ENCODE data around the gene ZNF664. TPM values are rescaled to one million over a fixed set of nuclear protein-coding genes. Genes with fewer than 3 reads are reported as not detected.
A peak's percentile ranks its signal among the peaks of the same experiment; 100 is the strongest.

The ZNF664 gene
- total and polyA plus RNA-seq, 2 donors (not counting 1 experiment from before 2014, with no cell fraction given): 14.3 to 47.1 TPM

GRCh38 chr12:124006085-124006845 lies 33.2 kb downstream of the ZNF664 start:
- intact Hi-C loops (cut with micrococcal nuclease): no loop called here
- TF ChIP-seq CTCF (IDR thresholded peaks at IDR 0.05) (no peak), EZH2 (IDR thresholded peaks at IDR 0.05; ENCODE audit: borderline replicate concordance, insufficient read depth, low read depth, low read length, poor library complexity, severe bottlenecking) (no peak)
- DNase-seq: peak; percentile 68
- peaks cover 28% of the 10 kb centered on the region for H3K4me1 Mint-ChIP-seq
- peak overlapping the region; percentile 75 for H3K4me3 Mint-ChIP-seq
- peak; percentile 74 for ATAC-seq (ENCODE audit: low read depth)
- Histone ChIP-seq H3K4me3 (ENCODE audit: control extremely low read depth in 1 of 5, extremely low read depth in 1 of 5, insufficient read depth in 1 of 5, low read depth in 2 of 5, low read length in 4 of 5) (peak overlapping the region in 3 of 5 experiments; percentile 24 to 40 (median 27)), H2AFZ (ENCODE audit: insufficient read depth, low read depth, low read length, poor library complexity, severe bottlenecking) (peak overlapping the region; percentile 57), H3K9ac (ENCODE audit: low read length) (peak overlapping the region; percentile 27), H4K20me1 (ENCODE audit: control insufficient read depth, insufficient read depth, low read length, poor library complexity, severe bottlenecking) (no peaks in the 10 kb centered on the region), H3K9me3 (ENCODE audit: control extremely low read depth in 1 of 3, control insufficient read depth in 2 of 3, insufficient read depth in 1 of 3, low read length in 2 of 3) (no peaks in the 10 kb centered on the region), H3K36me3 (replicated peaks in 1 of 2; ENCODE audit: control extremely low read depth in 1 of 2, control insufficient read depth in 1 of 2, extremely low read depth in 1 of 2, insufficient read depth in 2 of 2, low read length in 1 of 2) (peaks cover 0 to 29% of the 10 kb centered on the region in 2 experiments), H3K27ac (ENCODE audit: low read length in 2 of 2) (peak overlapping the region; percentile 61 to 79), H3K27me3 (replicated peaks in 1 of 4; ENCODE audit: control extremely low read depth in 1 of 4, control insufficient read depth in 3 of 4, insufficient read depth in 4 of 4, low read length in 3 of 4) (no peaks in the 10 kb centered on the region), H3K4me2 (replicated peaks; ENCODE audit: low read depth, low read length, poor library complexity, severe bottlenecking) (peak overlapping the region; percentile 59), H3K79me2 (ENCODE audit: control insufficient read depth, insufficient read depth, low read length) (peaks cover 13% of the 10 kb centered on the region), H3K4me1 (ENCODE audit: control insufficient read depth in 2 of 2, insufficient read depth in 2 of 2, low read length in 2 of 2) (peaks cover 23 to 24% of the 10 kb centered on the region in 2 donors)
- H3K27me3 Mint-ChIP-seq: no peaks in the 10 kb centered on the region
- peak overlapping the region; percentile 64 for H3K27ac Mint-ChIP-seq
- ChIA-PET POLR2A (no interaction called here), CTCF (interaction anchor here (0.9 to 2.9 kb wide), 5 partner anchors 23 to 759 kb away, joined by 3 to 9 read pairs (median 5); no protein-coding TSS in a partner anchor)
- WGBS (ENCODE audit: insufficient coverage): 11% methylated on average over 8 of the region's 11 CpGs
- H3K9me3 Mint-ChIP-seq (ENCODE audit: insufficient read depth): no peaks in the 10 kb centered on the region
